NT2/D1 (cell line): ENCODE data around the gene ABHD10.

ENCODE experiments used
- SUZ12 ChIP-seq: IDR thresholded peaks from 2 replicates; pipeline ENCODE4 v1.6.1; 2011; ENCODE audit not compliant: insufficient read length, insufficient read depth; ENCODE audit errors: extremely low read depth
- YY1 ChIP-seq: IDR thresholded peaks from 2 replicates; pipeline ENCODE4 v1.6.1; 2011; ENCODE audit not compliant: insufficient read length, insufficient read depth
- ZNF274 ChIP-seq: IDR thresholded peaks from 2 replicates; pipeline ENCODE4 v1.6.1; 2011; ENCODE audit warnings: mild to moderate bottlenecking, low read depth, low read length

DNA sequence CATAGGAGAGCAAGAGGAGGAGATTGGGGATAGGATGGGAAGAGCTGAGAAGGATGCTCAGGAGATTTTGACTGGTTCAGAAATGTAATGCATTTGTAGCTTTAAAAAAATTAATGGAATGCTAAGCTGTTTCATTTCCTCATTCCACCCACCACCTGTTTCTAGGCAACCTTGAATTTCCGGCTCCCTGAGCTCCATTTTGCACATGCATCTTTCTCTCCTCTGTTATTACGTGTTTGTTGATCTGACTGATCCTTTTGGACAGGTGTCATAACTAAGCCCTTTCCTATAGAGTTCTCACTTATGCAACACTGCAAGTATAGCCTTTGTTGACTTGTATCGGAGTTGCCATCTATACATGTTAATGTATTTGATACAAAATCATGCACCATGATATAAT lies 60.0 kb downstream of the ABHD10 start:
- TF ChIP-seq YY1: no peak
- no peak for TF ChIP-seq ZNF274
- TF ChIP-seq SUZ12: no peak
